GM19438 (cell line): ENCODE results near the gene TFF1.

ENCODE experiments used
- ATAC-seq: cut with Tn5 transposase; IDR thresholded peaks from one replicate; pipeline ENCODE4 v1.9.1; 2021; ENCODE audit warnings: low read depth; ENCODE audit not compliant: unreplicated experiment

The TFF1 gene

DNA sequence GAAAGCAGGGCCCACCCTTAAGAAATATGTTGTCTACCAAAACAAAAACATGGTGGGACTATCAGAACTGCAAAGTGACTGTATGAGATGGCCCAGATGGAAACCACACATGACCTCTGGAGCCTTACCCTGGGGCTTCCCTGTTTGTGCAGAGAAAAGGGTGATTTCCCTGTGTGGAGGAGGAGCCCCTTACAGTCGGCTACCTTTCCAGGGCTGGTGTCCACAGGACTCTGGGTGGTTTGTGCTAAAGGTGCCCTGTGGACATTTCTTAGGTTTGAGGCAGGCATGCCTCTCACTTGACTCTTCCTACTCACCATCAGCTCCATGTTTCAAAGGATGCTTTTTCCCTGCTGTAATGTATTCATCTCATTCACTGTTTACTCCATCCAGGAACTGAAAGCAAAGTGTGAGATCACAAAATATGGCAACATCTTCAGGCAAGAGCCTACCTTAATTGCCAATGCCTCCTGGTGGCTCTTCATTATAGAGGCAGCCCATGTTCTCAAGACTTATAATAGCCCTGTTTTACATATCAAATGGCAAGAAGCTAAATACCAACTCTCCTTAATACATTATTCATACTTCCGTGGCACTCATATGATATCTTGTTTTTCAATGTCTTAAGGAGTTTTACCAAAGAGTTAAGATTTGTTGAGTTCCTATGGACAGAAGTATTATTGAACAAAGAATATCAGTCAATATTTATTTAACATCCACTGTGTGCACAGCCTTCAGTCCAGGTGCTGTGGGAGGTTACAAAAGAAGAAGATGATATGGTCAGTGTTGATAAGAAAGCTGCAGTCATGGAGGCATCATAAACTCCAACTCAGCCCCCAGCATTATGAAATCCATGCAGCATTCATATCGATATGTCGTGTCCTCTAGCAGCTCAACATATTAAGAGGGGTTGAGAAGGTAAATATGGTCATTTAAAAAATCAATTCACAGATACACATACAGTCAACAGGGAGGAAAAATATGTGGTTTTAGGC is 35.7 kb downstream of the TFF1 start:
- no peak for ATAC-seq

GRCh38 chr21:42324896-42325295 is 41.4 kb downstream of the TFF1 start:
- no peak for ATAC-seq

DNA sequence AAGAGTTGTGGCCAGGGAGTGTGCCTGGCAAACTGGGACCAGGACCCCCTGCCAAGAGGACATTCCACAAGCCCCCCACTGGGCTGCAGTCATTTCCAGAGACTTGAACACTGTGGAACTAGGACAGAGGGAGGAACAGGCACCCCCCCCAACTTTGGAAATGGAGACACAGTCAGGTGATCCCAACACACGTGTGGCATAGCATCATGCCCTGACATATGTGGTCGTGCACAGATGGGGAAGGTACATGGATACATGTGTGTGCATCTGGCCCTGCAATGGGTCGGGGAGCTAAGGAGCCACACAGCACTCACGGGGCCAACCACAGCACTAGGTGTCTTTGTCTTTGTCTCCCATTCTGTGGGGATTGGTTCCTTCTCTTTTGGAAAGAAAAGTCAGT is 44.5 kb downstream of the TFF1 start:
- ATAC-seq: no peak

DNA sequence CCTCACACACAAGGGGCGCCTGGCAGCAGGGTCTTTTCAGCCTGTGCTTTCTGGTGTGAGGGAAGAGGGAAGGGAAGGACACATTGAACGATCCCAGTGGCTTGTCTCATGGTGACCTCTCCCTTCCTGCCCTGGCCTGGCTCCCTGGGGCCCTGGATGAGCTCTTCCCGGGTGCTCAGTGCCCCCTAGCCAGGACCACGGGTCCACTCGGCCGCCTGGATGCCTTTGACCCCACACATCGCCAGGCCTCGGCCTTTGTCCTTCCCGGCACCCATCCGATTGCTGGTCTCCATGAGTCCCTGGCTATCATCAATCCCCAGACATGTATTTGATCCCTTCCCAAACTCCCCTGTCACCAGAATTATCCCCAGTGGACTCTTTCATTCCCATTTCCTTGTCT is 45.1 kb downstream of the TFF1 start:
- no peak for ATAC-seq

DNA sequence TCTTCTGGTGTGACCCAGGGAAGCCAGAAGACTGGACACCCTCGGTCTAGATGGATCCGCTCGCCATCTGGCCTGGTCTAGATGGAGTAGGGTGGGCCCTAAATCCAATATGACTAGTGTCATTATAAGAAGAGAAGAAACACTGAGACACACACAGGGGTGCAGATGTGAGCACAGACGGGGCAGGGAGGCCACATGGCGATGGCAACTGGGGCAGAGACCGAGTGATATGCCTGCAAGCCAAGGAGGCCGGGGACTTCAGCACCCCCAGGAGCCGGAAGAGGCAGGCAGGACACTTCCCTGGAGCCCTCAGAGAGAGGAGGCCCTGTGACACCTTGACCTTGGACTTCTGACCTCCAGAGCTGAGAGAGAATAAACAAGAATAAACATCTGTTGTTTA is 45.5 kb downstream of the TFF1 start:
- ATAC-seq: no peak

- no peak for ATAC-seq
Observed at GRCh38 chr21:42319851-42320572, 46.3 kb downstream of the TFF1 start.

DNA sequence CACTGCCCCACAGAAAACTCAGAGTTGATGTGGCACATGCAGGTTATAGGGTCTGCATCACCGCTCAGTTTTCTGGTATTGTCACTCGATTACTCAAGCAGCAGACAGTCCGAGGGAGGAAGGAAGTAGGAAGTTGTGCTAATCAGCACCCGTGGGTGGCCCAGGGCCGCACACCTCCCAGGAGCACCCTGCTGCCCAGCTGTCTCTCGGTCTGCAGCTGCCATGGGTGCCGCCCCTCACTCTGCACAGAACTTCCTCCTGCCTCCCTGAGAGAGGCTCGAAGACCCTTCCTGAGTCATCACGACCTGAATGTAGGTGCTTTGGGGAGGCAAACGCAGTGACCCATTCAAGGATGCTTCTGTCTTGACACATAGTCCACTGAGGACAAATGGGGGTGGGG is 47.0 kb downstream of the TFF1 start:
- ATAC-seq: no peak

- no peak for ATAC-seq
Observed at GRCh38 chr21:42317826-42318746, 48.2 kb downstream of the TFF1 start.

DNA sequence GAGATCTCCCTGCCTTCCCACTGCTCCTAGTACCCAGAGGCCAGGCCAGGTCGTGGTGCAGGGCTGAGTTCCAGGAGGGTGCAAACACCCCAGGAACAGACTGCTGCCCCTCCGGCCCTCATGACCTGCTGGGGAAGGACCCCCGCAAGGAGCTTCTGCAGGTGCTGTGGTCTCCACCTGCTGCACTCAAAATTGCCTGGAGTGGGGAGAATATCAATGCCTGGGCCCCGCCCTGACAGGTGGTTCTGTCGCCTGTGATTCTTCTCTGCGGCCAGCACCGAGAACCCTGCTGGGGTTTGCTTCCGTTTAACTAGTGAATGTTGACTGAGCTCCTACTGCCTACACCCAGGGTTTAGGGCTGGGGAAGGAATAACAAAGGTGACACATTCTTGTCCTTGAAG is 49.0 kb downstream of the TFF1 start:
- no peak for ATAC-seq

DNA sequence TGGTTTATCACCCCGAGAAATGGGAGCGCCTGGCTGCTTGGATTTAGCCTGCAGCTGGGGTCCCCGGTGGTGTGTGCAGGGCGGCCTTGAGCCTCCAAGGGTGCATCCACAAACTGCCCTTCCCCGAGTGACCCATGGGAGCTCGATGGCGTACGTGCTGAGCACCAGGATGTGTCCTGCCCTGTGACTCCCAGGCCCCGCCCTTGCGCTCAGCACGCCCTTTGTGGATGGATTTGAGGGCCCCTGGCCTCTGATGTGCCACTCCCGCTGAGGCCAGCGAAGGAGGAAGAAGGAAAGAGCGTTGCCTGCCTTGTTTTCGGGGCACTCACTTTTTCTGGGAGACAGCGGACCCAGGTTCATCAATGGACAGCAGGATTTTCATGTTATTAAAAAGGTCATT is 49.4 kb downstream of the TFF1 start:
- no peak for ATAC-seq

DNA sequence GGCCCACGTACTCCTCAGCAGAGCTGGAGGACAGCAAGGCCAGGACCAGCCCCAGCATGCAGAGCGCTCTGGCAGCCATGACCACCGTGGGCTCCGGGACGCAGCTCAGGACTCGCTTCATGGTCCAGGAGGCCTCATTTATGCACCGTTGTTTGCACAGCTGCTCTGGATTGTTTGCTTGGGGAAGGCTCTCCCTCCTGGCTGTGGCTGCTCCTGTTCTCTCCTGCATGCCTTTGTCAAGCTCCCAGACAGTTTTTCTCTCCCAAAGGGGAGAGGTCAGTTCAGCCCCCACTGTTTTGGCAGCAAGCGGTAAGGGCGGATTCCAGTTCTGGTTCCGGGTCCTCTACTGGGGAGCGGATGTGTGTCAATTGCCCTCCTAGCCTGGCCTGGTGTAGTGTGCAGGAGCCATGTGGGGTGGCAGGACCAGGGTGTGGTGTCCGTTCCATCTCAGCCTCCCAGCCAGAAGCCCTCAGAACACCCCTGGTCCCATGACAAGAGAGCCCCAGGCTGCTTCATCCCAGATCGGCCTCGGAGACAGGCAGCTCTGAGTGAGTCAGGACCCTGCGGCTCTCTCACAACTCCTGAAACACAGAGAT is 50.9 kb downstream of the TFF1 start, which contains the start of gene TFF3:
Gene TFF3, minus strand, starts transcription at position 114 of the 596 bp plus-strand sequence. Its CDS starts 35 bp downstream, at position 79.
- ATAC-seq: no peak

DNA sequence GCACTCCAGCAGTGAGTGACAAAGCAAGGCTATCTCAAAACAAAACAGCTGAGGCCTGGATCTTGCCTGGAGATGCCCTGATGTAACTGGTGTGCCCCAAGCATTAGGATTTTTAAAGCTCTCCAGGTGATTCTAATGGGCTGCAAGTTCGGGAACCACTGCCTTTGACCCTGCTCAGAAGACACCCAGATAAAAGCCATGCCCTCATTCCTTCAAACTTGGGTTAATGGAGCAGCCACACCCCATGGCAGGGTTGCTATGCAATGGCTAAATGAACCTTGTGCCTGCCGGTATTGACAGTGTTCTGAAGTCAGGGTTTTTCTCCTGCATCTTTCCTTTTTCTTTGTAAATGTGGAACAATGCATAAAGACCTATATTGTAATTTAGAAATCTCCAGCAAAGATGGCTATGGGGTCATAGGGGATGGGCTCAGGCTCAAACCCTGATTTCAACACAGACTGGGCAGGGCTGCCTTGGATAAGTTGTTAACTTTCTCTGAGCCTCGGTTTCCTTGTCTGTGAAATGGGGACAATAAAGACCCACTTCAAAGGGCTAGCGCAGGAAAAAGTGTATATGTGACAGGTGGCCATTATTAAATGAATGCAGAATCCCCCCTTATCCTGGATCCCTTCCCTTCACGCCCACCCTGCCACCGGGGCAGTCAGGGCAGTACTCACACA is 51.6 kb downstream of the TFF1 start:
- ATAC-seq: no peak

DNA sequence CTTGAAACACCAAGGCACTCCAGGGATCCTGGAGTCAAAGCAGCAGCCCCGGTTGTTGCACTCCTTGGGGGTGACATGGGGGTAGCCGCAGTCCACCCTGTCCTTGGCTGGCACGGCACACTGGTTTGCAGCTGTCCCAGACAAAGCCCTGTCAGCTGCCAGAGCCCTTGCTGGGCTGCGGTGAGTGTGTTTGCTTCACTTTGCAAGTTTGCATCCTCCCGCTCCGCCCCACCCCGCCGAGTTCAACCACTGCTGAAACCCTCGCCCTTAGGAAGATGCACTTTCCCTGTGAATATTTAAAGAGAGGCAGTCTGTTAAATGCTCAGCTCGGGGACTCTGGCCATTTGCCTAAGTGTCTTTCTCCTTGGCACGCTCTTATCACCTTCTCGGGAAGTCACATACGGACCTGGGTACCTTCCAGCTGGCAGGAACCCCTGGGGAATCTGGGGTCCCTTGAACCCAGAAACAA is 52.8 kb downstream of the TFF1 start:
- no peak for ATAC-seq

DNA sequence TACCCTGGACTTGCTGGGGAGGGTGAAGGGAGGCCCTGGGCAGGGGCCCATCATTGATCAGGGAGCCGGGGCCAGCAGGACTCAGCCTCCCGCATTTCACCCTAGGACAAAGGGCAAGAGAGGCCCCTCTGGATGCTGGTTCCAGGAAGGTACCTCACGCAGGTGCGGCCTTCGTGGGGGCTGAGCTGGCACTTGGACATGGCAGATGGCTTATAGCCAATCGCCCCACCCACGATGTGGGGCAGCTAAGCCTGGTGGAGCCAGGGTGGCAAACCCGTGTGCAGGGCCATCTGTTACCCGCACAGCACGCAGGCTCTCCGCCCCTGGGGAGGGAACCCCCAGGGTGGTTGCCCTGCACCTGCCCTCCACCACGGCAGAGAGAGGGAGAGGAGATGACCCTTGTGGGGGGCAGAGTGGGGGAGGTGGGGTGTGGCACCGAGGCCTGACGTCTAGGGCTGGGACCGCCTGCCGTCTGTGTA is 53.7 kb downstream of the TFF1 start:
- ATAC-seq: no peak
